GM21528 (cell line): Measurements from ENCODE around the gene ZNF562.
"Not testable (repeated sequence)": the region's sequence is repeated elsewhere in the genome, so short reads cannot be mapped to it uniquely, and the experiment has no call there.

Experiments used
- ATAC-seq: cut with Tn5 transposase; IDR thresholded peaks from one replicate; pipeline ENCODE4 v1.9.1; 2021; ENCODE audit warnings: mild to moderate bottlenecking, moderate library complexity; ENCODE audit not compliant: unreplicated experiment, low FRiP score

The ZNF562 gene

DNA sequence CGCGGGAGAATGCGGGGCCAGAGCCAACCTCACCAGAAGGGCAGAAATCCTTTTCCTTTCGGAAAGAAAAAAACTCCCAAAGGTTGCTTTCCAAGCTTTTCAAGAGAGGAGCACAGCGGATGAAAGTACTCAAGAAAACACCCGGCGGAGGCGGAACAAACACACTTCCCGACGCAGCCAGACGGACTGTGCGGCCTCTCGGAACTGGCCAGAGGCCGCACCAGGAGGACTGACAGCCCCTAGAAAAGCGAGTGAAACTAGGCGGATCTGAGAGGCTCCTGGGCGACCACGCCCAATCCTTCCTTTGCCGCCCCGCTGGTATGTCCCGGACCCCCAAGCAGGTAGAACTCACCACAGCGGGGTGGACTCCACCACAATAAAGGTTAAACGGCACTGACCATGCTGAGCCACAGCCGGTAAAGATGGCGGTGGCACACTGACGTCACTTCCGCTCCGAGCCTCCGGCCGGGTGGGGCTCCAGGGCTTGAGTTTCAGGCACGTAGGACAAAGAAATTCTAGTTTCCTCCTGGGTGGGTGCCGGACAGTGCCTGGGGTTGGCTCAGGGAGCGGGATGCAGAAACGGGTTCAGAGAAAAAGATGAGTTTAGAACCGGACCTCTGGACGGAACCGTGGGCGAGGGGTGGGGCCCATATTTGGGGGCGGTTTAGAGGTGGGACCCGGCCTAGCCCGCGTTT is at the start of gene ZNF562:
TSS of gene ZNF562 (minus strand) at position 438 of the 695 bp plus-strand sequence. CDS start 14,356 bp downstream, outside the sequence.
- peak; percentile 92 for ATAC-seq

DNA sequence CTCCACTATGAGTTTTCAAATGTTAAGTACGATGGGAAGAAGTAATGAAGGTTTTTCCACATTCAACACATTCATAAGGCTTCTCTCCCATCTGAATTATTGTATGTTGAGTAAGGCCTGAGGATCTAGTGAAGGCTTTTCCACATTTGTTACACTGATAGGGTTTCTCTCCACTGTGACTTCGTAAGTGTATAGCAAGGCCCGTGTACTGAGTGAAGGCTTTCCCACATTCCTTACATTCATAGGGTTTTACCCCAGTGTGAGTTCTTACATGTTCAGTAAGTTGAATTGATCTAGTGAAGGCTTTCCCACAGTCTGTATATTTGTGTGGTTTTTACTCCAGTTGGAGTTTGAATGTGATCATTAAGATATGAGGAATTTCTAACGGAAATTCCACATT is 49.3 kb upstream of the ZNF562 start:
- ATAC-seq = no peak

DNA sequence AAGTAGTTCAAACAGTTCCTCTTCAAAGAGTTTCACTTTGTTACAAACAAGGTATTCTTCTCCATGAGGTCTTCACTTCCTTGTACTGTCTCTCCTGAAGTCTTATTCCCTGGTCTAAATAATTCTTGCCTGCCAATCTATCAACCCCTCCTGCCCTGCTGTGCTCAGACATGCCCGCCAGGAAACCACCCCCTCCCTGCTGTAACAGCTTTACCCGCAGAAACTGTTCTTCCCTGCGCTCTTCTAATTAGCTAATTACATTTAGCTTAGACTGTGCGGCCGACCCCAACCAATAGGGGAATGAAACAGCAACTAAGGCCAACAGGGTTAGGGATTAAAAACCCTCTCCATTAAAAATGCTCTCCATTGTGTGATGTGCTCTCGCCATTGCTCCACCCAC is 47.0 kb upstream of the ZNF562 start:
- no peak for ATAC-seq

DNA sequence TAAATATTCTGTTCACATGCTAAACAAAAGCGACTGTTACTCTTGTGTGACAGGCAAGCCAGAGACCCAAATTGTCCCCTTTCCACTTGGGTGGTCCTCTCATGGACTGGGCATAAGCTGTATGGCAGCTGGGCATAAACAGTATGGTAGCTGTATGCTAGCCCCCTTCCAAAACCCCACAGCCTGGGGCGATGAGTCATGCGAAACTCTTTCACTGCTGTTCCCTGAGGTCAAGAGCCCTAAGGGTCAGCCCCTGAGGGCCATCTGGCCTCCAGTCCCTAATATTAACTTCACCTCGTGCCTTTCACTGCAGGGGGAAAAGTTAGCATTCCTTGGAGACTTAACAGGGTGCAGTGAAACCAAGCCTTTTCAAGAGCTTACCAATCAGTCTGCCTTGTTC is 45.6 kb upstream of the ZNF562 start:
- ATAC-seq = no peak

DNA sequence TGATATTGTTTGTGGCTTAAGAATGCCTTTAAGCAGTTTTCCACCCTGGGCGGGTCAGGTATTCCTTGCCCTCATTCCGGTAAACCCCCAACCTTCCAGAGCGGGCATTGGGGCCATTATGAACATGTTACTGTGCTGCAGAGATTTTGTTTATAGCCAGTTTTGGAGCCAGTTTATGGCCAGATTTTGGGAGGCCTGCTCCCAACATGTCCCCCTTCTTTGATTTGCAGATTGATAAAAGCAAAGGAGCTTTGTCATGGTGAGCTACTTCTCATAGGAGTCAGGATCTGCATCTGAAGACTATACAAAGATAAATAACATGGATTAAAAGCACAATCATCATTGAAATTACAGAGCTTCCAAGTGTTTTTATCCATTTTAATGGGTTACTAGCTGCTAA is 36.9 kb upstream of the ZNF562 start:
- no peak for ATAC-seq

DNA sequence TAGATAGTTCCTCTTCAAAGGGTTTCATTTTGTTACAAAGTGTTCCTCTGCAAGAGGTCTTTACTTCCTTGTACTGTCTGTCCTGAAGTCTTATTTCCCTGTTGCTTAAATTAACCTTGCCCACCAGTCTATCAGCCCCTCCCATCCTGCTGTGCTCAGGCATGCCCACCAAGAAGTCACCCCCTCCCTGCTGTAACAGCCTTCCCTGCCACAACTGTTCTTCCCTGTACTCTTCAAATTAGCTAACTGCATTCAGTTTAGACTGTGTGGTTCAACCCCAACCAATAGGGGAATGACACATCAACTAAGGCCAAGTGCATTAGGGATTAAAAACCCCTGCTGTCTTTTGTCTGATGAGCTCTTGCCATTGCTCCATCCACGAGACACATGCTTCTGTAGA is 34.4 kb upstream of the ZNF562 start:
- no peak for ATAC-seq

DNA sequence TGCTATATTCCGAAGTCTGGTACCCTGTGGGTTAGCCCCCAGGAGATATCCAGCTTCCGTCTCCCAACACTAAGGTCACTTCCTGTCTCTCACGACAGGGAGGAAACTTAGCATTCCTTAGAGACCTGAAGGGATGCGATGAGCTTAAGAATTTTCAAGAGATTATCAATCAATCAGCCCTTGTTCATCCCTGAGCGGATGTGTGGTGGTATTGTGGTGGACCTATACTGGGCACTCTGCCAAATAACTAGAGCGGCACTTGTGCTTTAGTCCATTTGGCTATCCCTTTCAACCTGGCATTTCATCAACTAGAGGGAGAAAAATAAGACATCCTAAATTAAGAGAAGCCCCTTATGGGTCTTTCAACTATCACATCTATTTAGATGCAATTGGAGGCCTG is 30.9 kb upstream of the ZNF562 start:
- ATAC-seq = no peak

DNA sequence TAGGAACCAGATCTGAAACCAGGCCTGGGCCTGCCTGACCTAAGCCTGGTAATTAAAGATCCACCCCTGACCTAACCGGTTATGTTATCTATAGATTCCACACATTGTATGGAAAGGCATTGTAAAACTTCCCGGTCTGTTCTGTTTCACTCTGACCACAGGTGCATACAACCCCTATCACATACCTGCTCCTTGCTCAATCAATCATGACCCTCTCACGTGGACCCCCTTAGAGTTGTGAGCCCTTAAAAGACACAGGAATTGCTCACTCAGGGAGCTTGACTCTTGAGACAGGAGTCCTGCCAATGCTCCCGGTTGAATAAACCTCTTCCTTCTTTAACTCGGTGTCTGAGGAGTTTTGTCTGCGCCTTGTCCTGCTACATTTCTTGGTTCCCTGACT is 27.3 kb upstream of the ZNF562 start:
- ATAC-seq = no peak

DNA sequence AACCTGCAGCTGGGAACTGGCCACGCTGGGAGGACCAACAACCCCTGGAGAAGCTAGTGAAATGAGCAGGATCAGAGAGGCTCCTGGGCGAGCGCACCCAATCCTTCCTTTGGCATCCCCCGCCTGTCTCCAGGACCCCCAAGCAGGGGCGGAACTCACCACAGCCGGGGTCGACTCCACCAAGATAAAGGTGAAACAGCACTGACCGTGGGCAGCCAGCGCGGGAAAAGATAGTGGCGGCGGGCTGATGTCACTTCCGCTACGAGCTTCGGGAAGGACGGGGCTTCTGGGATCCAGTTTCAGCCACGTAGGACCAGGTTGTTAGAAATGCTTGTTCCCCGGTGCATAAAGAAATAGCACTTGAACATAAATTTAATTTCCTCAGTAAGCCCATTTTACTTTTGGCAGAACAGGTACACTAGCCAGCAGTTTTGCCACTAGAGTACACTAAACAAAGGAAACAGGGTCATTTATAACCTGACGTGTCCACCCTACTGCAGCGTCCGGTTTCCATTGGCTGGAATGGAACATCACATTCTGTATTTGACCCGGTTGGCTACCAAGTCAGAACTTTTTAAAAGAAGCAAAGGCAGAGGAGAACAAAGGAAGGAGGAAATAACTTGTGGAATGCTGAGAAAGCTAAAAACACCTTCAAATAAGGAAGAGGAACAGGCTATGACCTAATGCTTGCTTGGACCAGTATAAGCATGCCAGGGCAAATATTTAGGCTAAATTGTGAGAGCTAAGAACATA is 25.5 kb upstream of the ZNF562 start:
- no peak for ATAC-seq

DNA sequence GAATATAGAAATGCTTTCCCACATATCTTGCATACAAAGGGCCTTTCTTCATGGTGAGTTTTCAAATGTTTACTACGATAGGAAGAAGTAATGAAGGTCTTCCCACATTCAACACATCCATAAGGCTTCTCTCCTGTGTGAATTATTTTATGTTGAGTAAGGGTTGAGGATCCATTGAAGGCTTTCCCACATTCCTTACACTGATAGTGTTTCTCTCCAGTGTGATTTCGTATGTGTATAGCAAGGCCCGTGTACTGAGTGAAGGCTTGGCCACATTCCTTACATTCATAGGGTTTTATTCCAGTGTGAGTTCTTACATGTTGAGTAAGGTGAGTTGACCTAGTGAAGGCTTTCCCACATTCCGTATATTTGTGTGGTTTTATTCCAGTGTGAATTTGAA is 15.4 kb upstream of the ZNF562 start:
- ATAC-seq = not testable (repeated sequence)

DNA sequence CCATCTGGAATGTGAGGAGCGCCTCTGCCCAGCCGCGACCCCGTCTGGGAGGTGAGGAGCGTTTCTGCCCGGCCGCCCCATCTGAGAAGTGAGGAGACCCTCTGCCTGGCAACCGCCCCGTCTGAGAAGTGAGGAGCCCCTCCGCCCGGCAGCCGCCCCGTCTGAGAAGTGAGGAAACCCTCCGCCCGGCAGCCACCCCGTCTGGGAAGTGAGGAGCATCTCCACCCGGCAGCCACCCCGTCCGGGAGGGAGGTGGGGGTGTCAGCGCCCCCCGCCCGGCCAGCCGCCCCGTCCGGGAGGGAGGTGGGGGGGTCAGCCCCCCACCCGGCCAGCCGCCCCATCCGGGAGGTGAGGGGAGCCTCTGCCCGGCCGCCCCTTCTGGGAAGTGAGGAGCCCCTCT is 5.1 kb upstream of the ZNF562 start:
- not testable (repeated sequence) for ATAC-seq

DNA sequence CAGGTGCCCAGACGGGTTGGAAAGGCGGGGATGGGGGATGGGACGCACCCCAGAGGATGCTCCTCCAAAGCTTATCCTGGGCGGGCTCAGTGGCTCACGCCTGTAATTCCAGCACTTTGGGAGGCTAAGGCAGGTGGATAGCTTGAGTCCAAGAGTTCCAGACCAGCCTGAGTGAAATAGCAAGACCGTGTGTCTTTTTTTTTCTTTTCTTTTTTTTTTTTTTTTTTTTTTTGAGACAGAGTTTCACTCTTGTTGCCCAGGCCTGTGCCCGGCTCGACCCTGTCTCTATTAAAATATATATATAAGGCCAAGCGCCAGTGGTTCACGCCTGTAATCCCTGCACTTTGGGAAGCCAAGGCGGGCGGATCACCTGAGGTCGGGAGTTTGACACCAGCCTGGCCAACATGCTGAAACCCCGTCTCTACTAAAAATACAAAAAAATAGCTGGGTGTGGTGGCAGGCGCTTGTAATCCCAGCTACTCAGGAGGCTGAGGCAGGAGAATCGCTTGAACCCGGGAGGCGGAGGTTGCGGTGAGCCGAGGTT is 530 bp upstream of the ZNF562 start:
- ATAC-seq = peak; percentile 52

DNA sequence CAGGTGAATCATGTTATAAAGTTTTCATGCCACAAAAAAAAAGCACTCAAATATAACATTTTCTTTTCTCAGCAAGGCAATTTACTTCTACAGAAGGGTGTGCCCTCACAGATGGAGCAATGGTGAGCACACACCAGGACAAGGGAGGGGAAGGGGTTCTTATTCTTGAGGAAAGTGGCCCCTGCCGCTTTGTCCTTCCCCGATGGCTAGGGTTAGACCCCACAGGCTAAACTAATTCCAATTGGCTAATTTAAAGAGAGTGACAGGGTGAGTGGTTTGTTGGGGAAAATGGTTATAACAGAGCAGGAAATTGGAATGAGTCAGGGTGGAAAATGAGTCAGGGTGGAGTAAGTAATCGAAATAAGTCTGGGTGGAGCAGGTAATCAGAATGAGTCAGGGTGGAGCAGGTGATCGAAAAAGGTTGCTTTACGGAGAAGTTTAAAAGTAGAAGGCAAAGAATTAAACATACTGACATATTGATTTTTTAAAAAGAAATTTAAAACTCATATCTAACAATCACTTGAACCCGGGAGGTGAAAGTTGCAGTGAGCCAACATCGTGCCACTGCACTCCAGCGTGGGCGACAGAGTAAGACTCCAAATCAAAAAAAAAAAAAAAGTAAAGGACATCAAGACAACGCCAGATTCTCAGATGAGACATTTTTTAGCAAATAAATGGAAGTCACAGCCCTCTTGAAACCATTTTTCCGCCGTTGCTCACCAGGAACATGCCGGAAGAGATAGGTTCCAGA is 813 bp downstream of the ZNF562 start:
- no peak for ATAC-seq

DNA sequence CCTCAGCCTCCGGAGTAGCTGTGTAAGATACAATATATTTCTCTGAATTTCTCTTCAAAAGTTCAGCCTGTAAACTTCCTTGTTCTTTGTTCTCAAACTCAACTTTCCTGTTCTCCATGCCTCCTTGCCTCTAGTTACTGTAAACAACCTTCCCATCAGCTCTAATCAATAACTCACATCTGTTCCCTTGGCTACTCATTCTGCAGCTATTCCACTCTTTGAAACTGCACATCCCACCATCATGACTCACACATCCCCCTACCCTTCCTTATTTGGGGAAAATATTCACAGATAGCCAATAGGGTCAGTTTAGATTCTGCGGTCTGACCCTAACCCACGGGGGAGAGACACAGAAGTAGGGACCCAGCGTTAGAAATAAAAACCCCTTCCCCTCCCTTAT is 2.0 kb downstream of the ZNF562 start:
- no peak for ATAC-seq

DNA sequence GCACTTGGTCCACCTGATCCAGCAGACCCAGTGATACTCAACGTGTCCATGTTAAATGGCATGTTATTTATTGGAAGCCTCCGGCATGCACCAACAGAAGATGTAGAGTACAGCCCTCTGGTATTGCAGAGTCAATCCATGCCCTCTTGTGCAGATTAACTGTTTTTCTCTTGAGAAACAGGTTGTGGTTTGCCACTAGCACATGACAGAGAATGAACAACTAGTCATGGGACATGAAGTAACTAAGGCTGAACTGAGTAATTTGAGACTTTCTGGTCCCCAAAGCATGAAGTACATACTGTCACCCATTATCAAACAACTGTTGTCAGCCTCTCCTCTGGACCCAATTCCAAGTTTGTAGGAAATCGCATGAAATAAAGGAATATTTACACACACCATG is 3.2 kb downstream of the ZNF562 start:
- no peak for ATAC-seq

DNA sequence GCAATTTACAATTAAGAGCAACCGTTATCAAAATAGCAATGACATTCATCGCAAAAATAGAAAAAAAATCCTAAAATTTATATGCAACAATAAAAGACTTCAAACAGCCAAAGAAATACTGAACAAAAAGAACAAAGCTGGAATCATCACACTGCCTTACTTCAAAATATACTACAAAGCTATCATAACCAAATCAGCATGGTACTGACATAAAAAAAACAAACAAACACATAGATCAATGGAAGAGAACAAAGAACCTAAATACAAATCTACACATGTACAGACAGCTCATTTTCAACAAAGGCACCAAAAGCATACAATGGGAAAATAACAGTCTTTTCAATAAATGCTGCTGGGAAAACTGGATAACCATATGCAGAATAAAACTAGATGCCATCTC is 6.4 kb downstream of the ZNF562 start:
- ATAC-seq = no peak

DNA sequence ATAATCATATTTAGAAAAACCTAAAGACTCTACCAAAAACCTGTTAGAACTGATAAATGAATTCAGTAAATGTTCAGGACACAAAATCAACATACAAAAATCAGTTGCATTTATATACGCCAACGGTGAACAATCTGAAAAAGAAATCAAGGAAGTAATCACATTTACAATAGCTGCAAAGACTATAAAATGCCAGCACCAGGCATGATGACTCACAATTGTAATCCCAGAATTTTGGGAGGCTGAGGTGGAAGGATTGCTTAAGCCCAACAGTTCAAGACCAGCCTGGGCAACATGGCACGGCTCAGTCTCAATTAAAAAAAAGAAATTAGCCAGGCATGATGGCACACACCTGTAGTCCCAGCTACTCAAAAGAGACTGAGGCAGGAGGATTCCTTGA is 7.0 kb downstream of the ZNF562 start:
- ATAC-seq = no peak

DNA sequence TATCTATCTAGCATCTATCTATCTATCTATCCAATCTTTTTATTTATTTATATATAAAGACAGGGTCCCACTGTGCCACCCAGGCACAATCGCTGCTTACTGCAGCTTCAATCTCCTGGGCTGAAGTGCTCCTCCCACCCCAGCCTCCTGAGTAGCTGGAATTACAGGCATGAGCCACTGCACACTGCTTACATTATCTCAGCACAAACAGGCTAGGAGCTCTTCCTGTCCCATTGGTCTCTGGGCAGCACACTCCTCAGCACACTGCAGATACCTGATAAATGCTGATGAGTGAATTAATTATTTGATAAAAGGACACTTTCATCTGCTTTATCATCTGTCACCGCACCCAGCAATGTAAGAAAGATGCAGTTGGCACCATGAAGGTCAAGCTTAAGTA is 16.1 kb downstream of the ZNF562 start:
- ATAC-seq = no peak

DNA sequence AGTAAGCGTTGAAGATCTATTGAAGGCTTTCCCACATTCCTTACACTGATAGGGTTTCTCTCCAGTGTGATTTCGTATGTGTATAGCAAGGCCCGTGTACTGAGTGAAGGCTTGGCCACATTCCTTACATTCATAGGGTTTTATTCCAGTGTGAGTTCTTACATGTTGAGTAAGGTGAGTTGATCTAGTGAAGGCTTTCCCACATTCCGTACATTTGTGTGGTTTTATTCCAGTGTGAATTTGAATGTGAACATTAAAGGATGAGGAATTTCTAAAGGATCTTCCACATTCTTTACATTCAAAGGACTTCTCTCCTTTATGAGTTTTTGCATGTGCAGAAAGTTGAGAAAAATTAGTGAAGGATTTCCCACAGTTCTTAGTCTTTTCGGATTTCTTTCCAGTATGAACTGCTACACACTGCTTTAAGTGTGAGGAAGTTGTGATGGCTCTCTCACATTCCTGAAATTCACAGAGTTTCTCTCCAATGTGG is 21.8 kb downstream of the ZNF562 start:
- not testable (repeated sequence) for ATAC-seq

DNA sequence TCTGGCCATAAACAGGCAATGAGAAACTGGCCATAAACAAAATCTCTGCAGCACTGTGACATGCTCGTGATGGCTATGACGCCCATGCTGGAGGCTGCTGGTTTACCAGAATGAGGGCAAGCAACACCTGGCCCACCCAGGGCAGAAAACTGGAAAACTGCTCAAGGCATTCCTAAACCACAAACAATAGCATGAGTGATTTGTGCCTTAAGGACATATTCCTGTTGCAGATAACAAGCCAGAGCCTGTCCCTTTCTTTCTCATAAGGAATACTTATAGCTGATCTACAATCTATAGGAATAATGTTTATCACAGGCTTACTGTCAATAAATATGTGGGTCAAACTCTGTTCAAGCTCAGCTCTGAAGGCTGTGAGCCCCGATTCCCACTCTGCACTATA is 23.4 kb downstream of the ZNF562 start:
- not testable (repeated sequence) for ATAC-seq

DNA sequence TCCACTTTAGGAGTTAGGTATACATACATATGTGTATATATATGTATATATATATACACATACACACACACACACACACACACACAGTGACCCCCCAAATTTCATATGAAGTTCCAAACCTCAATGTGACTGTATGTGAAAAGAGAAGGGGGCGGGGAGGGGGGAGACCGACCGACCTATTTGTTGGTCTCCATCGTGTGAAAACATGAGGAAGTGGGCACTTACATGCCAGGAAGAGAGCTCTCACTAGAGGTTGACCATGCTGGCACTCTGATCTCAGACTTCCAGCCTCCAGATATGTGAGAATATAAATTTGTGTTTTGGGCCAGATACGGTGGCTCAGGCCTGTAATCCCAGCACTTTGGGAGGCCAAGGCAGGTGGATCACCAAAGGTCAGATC is 24.6 kb downstream of the ZNF562 start:
- ATAC-seq = no peak
